Measurements from ENCODE around the gene STMN1.

DNA sequence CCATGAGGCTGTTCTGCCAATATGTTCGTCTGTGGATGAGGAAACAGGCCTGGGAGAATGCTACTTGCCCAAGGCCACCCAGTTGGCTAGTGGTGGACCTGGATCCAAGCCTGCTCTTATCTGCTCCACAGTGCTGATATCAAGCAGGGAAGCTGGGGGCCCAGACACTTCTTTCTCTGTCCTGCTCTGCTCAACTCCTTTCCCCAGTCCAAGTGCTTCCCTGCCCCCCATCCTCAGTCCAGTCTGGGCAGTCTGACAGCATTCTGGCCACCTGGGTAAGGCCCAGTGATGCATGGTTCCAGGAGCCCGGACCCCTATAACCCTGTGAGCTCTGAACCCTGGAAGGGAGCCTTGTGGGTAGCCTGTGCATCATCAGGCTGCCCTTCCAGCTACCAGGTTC is 26.5 kb downstream of the STMN1 start:
- TF ChIP-seq ZNF274 (IDR thresholded peaks at IDR 0.05; ENCODE audit: low read depth, low read length) (no peak), YY1 (IDR thresholded peaks at IDR 0.05; ENCODE audit: insufficient read depth, insufficient read length) (no peak)

Measured in NT2/D1 (cell line).